WTC11 (cell line): ENCODE data around the gene RIBC2. TPM values are rescaled to one million over a fixed set of nuclear protein-coding genes. Genes with fewer than 3 reads are reported as not detected.

Experiments
- ATAC-seq: fragments of 200-7000 bp; cut with Tn5 transposase; 2 replicates; pipeline ENCODE4 v1.10.0; 2021; ENCODE audit warnings: mild to moderate bottlenecking, moderate library complexity
- CTCF ChIA-PET: fragments of 300-600 bp; sonication (Branson Sonifier 250); formaldehyde crosslinking; loops from one replicate; lab custom pipeline; 2021; ENCODE audit warnings: antibody characterized with exemption; lab: Charles Lee
- POLR2A ChIA-PET: fragments of 350-600 bp; sonication (Branson Sonifier 250); formaldehyde crosslinking; loops from one replicate; lab custom pipeline; 2021; ENCODE audit warnings: antibody characterized with exemption; lab: Charles Lee
- DNase-seq: peaks from one replicate; pipeline ENCODE4 v3.0.0; 2021; ENCODE audit warnings: low spot score
- H3K27ac Mint-ChIP-seq: 2 replicates; pipeline ENCODE4 v1.8.0; 2021; ENCODE audit warnings: mixed read lengths
- H3K27me3 Mint-ChIP-seq: 2 replicates; pipeline ENCODE4 v1.8.0; 2021; ENCODE audit warnings: low read depth, mild to moderate bottlenecking, moderate library complexity, mixed read lengths
- H3K36me3 Mint-ChIP-seq: 2 replicates; pipeline ENCODE4 v1.8.0; 2021; ENCODE audit warnings: mixed read lengths
- H3K4me1 Mint-ChIP-seq: 2 replicates; pipeline ENCODE4 v1.8.0; 2022; ENCODE audit warnings: mixed read lengths
- H3K4me3 Mint-ChIP-seq: 2 replicates; pipeline ENCODE4 v1.8.0; 2021; ENCODE audit warnings: mild to moderate bottlenecking, moderate library complexity, mixed read lengths
- H3K9me3 Mint-ChIP-seq: 2 replicates; pipeline ENCODE4 v1.8.0; 2021; ENCODE audit warnings: mixed read lengths
- ATF1 ChIP-seq: sonication (generic); formaldehyde crosslinking; IDR thresholded peaks from 2 replicates; pipeline ENCODE4 v1.8.1; 2023; ENCODE audit warnings: mild to moderate bottlenecking, moderate library complexity, missing genetic modification reagents
- CREB1 ChIP-seq: sonication (generic); formaldehyde crosslinking; IDR thresholded peaks from 2 replicates; pipeline ENCODE4 v1.8.0; 2023; ENCODE audit warnings: mild to moderate bottlenecking, missing genetic modification reagents
- CREM ChIP-seq: sonication (generic); formaldehyde crosslinking; IDR thresholded peaks from 2 replicates; pipeline ENCODE4 v1.8.1; 2022; ENCODE audit warnings: mild to moderate bottlenecking, missing genetic modification reagents, moderate library complexity
- E2F1 ChIP-seq: sonication (generic); formaldehyde crosslinking; IDR thresholded peaks from 2 replicates; pipeline ENCODE4 v1.8.0; 2022; ENCODE audit warnings: mild to moderate bottlenecking, missing genetic modification reagents
- E2F4 ChIP-seq: sonication (generic); formaldehyde crosslinking; IDR thresholded peaks from 2 replicates; pipeline ENCODE4 v1.8.1; 2022; ENCODE audit warnings: low read depth, mild to moderate bottlenecking, moderate library complexity, missing genetic modification reagents, borderline replicate concordance
- ELF4 ChIP-seq: sonication (generic); formaldehyde crosslinking; IDR thresholded peaks from 2 replicates; pipeline ENCODE4 v1.8.1; 2022; ENCODE audit warnings: low read depth, mild to moderate bottlenecking, moderate library complexity, missing genetic modification reagents
- NR1H2 ChIP-seq: sonication (generic); formaldehyde crosslinking; IDR thresholded peaks from 2 replicates; pipeline ENCODE4 v1.9.0; 2021; ENCODE audit warnings: mild to moderate bottlenecking, moderate library complexity, missing genetic modification reagents
- PRRX2 ChIP-seq: fragments of 250-450 bp; sonication (Bioruptor Pico); IDR thresholded peaks from 2 replicates; pipeline ENCODE4 v1.8.0; 2021; ENCODE audit warnings: mild to moderate bottlenecking
- RORB ChIP-seq: fragments of 250-450 bp; sonication (Bioruptor Pico); IDR thresholded peaks from 2 replicates; pipeline ENCODE4 v1.9.0; 2021; ENCODE audit warnings: mild to moderate bottlenecking
- SMAD3 ChIP-seq: sonication (generic); formaldehyde crosslinking; IDR thresholded peaks from 2 replicates; pipeline ENCODE4 v1.8.0; 2022; ENCODE audit warnings: missing genetic modification reagents, mild to moderate bottlenecking, borderline replicate concordance
- TEAD1 ChIP-seq: sonication (generic); formaldehyde crosslinking; IDR thresholded peaks from 2 replicates; pipeline ENCODE4 v1.8.0; 2022; ENCODE audit warnings: mild to moderate bottlenecking, missing genetic modification reagents
- ZNF121 ChIP-seq: sonication (generic); formaldehyde crosslinking; IDR thresholded peaks from 2 replicates; pipeline ENCODE4 v1.8.0; 2023; ENCODE audit warnings: missing genetic modification reagents
- ZNF396 ChIP-seq: fragments of 250-450 bp; sonication (Bioruptor Pico); IDR thresholded peaks from 2 replicates; pipeline ENCODE4 v1.8.0; 2021; ENCODE audit warnings: mild to moderate bottlenecking, moderate library complexity, borderline replicate concordance
- ZNF416 ChIP-seq: fragments of 250-450 bp; sonication (Bioruptor Pico); IDR thresholded peaks from 2 replicates; pipeline ENCODE4 v1.9.0; 2021; ENCODE audit warnings: mild to moderate bottlenecking, inconsistent platforms
- total RNA-seq: library from RNA; stranded (reverse); gene quantifications from 3 replicates; pipeline ENCODE4 v1.2.3, GENCODE V29; 2021
- TF ChIP-seq, protein P1 (sequence below): sonication (generic); formaldehyde crosslinking; IDR thresholded peaks from 2 replicates; pipeline ENCODE4 v1.8.0; 2022; ENCODE audit warnings: mild to moderate bottlenecking, missing genetic modification reagents
- TF ChIP-seq, protein P2 (sequence below): sonication (generic); formaldehyde crosslinking; IDR thresholded peaks from 2 replicates; pipeline ENCODE4 v1.8.1; 2023; ENCODE audit warnings: mild to moderate bottlenecking, moderate library complexity, missing genetic modification reagents
- TF ChIP-seq, protein P3 (sequence below): sonication (generic); formaldehyde crosslinking; IDR thresholded peaks from 2 replicates; pipeline ENCODE4 v1.8.0; 2022; ENCODE audit warnings: mild to moderate bottlenecking, missing genetic modification reagents
- TF ChIP-seq, protein P4 (sequence below): sonication (generic); formaldehyde crosslinking; conservative IDR thresholded peaks from 2 replicates; pipeline ENCODE4 v1.8.1; 2022; ENCODE audit warnings: mild to moderate bottlenecking, missing genetic modification reagents

RIBC2 gene
- total RNA-seq, 1 experiment from 2014 or later = 2.4 TPM

- CTCF ChIA-PET = interaction anchor here (0.7 to 2.2 kb wide), 2 partner anchors 13 to 38 kb away, joined by 3 to 12 read pairs; no protein-coding TSS in a partner anchor
- ATAC-seq = no peak
- H3K27ac Mint-ChIP-seq = no peak overlapping the region
These were observed 61.7 kb downstream of the RIBC2 start for GRCh38 chr22:45475063-45475747.

GRCh38 chr22:45475851-45476514 lies 62.5 kb downstream of the RIBC2 start:
- Mint-ChIP-seq H3K4me3 (no peak overlapping the region), H3K4me1 (peaks cover 14% of the 10 kb centered on the region), H3K36me3 (0 out of 2 replicates have a peak, but pooled peaks cover 2% of the 10 kb centered on the region), H3K9me3 (peaks cover 8% of the 10 kb centered on the region), H3K27ac (no peak overlapping the region), H3K27me3 (no peaks in the 10 kb centered on the region; the same call in 1 of the 2 replicates)
- ATAC-seq = no peak
- POLR2A ChIA-PET = no interaction called here
- TF ChIP-seq PRRX2 (CRISPR knock-in tag) (no peak), ZNF416 (CRISPR knock-in tag) (no peak)
- DNase-seq = no peak
- CTCF ChIA-PET = interaction anchor here (1.2 kb wide), 1 partner anchor 13 kb away, joined by 4 read pairs; no protein-coding TSS in a partner anchor

More at GRCh38 chr22:45475063-45475747, 61.7 kb downstream of the RIBC2 start:
- Mint-ChIP-seq H3K9me3 (peaks cover under 1% of the 10 kb centered on the region; the same call in 1 of the 2 replicates), H3K4me3 (no peak overlapping the region), H3K4me1 (peaks cover 19% of the 10 kb centered on the region), H3K27me3 (no peaks in the 10 kb centered on the region; the same call in 1 of the 2 replicates)
- DNase-seq = no peak
- POLR2A ChIA-PET = no interaction called here
- TF ChIP-seq ZNF121 (CRISPR knock-in tag) = no peak
- no peak for TF ChIP-seq SMAD3 (CRISPR knock-in tag)
- TF ChIP-seq ATF1 (CRISPR knock-in tag) = no peak
- no peak for TF ChIP-seq E2F1
- TF ChIP-seq, protein P1, sequence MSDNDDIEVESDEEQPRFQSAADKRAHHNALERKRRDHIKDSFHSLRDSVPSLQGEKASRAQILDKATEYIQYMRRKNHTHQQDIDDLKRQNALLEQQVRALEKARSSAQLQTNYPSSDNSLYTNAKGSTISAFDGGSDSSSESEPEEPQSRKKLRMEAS (CRISPR knock-in tag) = no peak
- TF ChIP-seq, protein P2, sequence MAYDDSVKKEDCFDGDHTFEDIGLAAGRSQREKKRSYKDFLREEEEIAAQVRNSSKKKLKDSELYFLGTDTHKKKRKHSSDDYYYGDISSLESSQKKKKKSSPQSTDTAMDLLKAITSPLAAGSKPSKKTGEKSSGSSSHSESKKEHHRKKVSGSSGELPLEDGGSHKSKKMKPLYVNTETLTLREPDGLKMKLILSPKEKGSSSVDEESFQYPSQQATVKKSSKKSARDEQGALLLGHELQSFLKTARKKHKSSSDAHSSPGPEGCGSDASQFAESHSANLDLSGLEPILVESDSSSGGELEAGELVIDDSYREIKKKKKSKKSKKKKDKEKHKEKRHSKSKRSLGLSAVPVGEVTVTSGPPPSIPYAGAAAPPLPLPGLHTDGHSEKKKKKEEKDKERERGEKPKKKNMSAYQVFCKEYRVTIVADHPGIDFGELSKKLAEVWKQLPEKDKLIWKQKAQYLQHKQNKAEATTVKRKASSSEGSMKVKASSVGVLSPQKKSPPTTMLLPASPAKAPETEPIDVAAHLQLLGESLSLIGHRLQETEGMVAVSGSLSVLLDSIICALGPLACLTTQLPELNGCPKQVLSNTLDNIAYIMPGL (CRISPR knock-in tag) = no peak
- no peak for TF ChIP-seq RORB (CRISPR knock-in tag)
- TF ChIP-seq, protein P3, sequence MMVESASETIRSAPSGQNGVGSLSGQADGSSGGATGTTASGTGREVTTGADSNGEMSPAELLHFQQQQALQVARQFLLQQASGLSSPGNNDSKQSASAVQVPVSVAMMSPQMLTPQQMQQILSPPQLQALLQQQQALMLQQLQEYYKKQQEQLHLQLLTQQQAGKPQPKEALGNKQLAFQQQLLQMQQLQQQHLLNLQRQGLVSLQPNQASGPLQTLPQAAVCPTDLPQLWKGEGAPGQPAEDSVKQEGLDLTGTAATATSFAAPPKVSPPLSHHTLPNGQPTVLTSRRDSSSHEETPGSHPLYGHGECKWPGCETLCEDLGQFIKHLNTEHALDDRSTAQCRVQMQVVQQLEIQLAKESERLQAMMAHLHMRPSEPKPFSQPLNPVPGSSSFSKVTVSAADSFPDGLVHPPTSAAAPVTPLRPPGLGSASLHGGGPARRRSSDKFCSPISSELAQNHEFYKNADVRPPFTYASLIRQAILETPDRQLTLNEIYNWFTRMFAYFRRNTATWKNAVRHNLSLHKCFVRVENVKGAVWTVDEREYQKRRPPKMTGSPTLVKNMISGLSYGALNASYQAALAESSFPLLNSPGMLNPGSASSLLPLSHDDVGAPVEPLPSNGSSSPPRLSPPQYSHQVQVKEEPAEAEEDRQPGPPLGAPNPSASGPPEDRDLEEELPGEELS (CRISPR knock-in tag) = no peak
- no peak for TF ChIP-seq ZNF396 (CRISPR knock-in tag)
- no peak for TF ChIP-seq E2F4
- TF ChIP-seq ELF4 (CRISPR knock-in tag) = no peak
- TF ChIP-seq CREB1 (CRISPR knock-in tag) = no peak
- TF ChIP-seq, protein P4, sequence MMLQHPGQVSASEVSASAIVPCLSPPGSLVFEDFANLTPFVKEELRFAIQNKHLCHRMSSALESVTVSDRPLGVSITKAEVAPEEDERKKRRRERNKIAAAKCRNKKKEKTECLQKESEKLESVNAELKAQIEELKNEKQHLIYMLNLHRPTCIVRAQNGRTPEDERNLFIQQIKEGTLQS = no peak
- no peak for TF ChIP-seq TEAD1 (CRISPR knock-in tag)
- TF ChIP-seq CREM (CRISPR knock-in tag) = no peak
- TF ChIP-seq NR1H2 (CRISPR knock-in tag) = no peak
- TF ChIP-seq, all 79 proteins: peak for 0
- H3K36me3 Mint-ChIP-seq = 0 out of 2 replicates have a peak, but pooled peaks cover 2% of the 10 kb centered on the region
